Measurements from ENCODE around the gene CFAP69.

DNA sequence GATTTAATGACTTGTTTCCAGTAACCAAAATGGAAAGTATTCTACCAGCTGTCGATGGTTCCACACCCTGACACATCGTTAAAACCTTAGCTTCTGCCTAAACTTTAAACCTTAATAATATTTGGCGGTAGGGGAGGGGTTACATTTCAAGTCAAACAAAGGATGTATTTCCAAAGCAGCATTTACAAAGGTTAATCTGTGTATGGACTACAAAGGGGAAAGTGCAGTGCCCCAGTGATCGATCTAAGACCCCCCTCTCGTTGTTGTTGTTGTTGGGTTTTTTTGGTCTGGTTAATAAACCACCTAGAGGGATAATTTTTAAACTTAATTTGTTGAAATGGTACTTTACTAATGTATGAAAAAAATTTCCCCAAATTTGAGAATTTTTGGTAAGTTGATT, 34.5 kb upstream of the CFAP69 start:
- TF ChIP-seq CTCF (conservative IDR thresholded peaks at IDR 0.05; ENCODE audit: low read depth, low read length) (no peak), EZH2phosphoT487 (IDR thresholded peaks at IDR 0.05; ENCODE audit: borderline replicate concordance, low read length) (no peak), EZH2 (IDR thresholded peaks at IDR 0.05; ENCODE audit: low read length, unreplicated experiment) (no peak)

All from PC-3 (cell line).